Measurements from ENCODE around the gene RFTN1. TPM values are rescaled to one million over a fixed set of nuclear protein-coding genes. Genes with fewer than 3 reads are reported as not detected.

RFTN1 gene
- total and polyA plus RNA-seq, 11 donors: 17.1 to 40.8 (median 26.4) TPM

GRCh38 chr3:16427103-16427965 is 86.2 kb downstream of the RFTN1 start:
- H3K9me3 ChIP-seq: no peaks in the 10 kb centered on the region
- intact Hi-C loops (cut with DNase I): no loop called here
- H3K27me3 ChIP-seq: no peaks in the 10 kb centered on the region
- 59 to 68% (median 67%) methylated on average over 5 of the region's 5 CpGs for WGBS, 4 donors
- ATAC-seq (peak; percentile 85 to 97 (median 94)), DNase-seq (peak in 3 of 5 donors; percentile 52 to 57 (median 53))
- peak overlapping the region in 10 of 12 donors; percentile 27 to 74 (median 52) for H3K27ac ChIP-seq
- peaks cover 0 to 38% (median 13%) of the 10 kb centered on the region in 12 donors for H3K4me1 ChIP-seq
- peaks cover 0 to 16% (median 10%) of the 10 kb centered on the region in 9 donors for H3K36me3 ChIP-seq
- no peak overlapping the region for H3K4me3 ChIP-seq
- TF ChIP-seq CTCF (IDR thresholded peaks at IDR 0.05) (no peak), POLR2A (IDR thresholded peaks at IDR 0.05) (no peak)

GRCh38 chr3:16426665-16427064 is 86.8 kb downstream of the RFTN1 start:
- TF ChIP-seq CTCF (IDR thresholded peaks at IDR 0.05) (no peak), POLR2A (IDR thresholded peaks at IDR 0.05) (no peak)
- peaks cover 0 to 38% (median 13%) of the 10 kb centered on the region in 12 donors for H3K4me1 ChIP-seq
- DNase-seq: no peak
- H3K9me3 ChIP-seq: no peaks in the 10 kb centered on the region
- H3K36me3 ChIP-seq: peaks cover 0 to 9% (median 4%) of the 10 kb centered on the region in 9 donors
- intact Hi-C loops (cut with DNase I): no loop called here
- peak overlapping the region in 7 of 12 donors; percentile 23 to 74 (median 59) for H3K27ac ChIP-seq
- ATAC-seq: peak in 2 of 4 donors; percentile 9 to 23
- H3K27me3 ChIP-seq: no peaks in the 10 kb centered on the region
- WGBS, 4 donors: 88 to 100% (median 97%) methylated on average over 2 of the region's 2 CpGs
- no peak overlapping the region for H3K4me3 ChIP-seq

- no peak overlapping the region for H3K27ac ChIP-seq
- WGBS, 4 donors: 86 to 94% (median 88%) methylated on average over 13 of the region's 13 CpGs
- H3K9me3 ChIP-seq: no peaks in the 10 kb centered on the region
- H3K27me3 ChIP-seq: no peaks in the 10 kb centered on the region
- no peak overlapping the region for H3K4me3 ChIP-seq
- ATAC-seq (no peak), DNase-seq (no peak)
- peaks cover 0 to 31% (median 13%) of the 10 kb centered on the region in 12 donors for H3K4me1 ChIP-seq
- no peak for TF ChIP-seq CTCF (IDR thresholded peaks at IDR 0.05)
- no peak for TF ChIP-seq POLR2A (IDR thresholded peaks at IDR 0.05)
- intact Hi-C loops (cut with DNase I): no loop called here
- H3K36me3 ChIP-seq: peaks cover 0 to 2% (median 0%) of the 10 kb centered on the region in 9 donors
Measured at GRCh38 chr3:16426029-16426400, 87.5 kb downstream of the RFTN1 start.

GRCh38 chr3:16425398-16426028 is 88.0 kb downstream of the RFTN1 start:
- ATAC-seq (no peak), DNase-seq (no peak)
- H3K4me3 ChIP-seq: no peak overlapping the region
- no peak for TF ChIP-seq CTCF (IDR thresholded peaks at IDR 0.05)
- no peak for TF ChIP-seq POLR2A (IDR thresholded peaks at IDR 0.05)
- H3K9me3 ChIP-seq: no peaks in the 10 kb centered on the region
- intact Hi-C loops (cut with DNase I): no loop called here
- peaks cover 0 to 29% (median 13%) of the 10 kb centered on the region in 12 donors for H3K4me1 ChIP-seq
- peaks cover 0 to 2% (median 0%) of the 10 kb centered on the region in 9 donors for H3K36me3 ChIP-seq
- no peak overlapping the region for H3K27ac ChIP-seq
- 67 to 73% (median 68%) methylated on average over 12 of the region's 12 CpGs for WGBS, 4 donors
- no peaks in the 10 kb centered on the region for H3K27me3 ChIP-seq

All from heart left ventricle (tissue), 16 donors.